ENCODE results near the gene KRT84.
"Not testable (repeated sequence)": the region's sequence is repeated elsewhere in the genome, so short reads cannot be mapped to it uniquely, and the experiment has no call there.

The KRT84 gene

GRCh38 chr12:52417740-52418139, 32.3 kb upstream of the KRT84 start:
- no peak overlapping the region for H3K4me3 ChIP-seq (ENCODE audit: low read depth, low read length)
- no peak for TF ChIP-seq CTCF (IDR thresholded peaks at IDR 0.05; ENCODE audit: low read depth, low read length)

GRCh38 chr12:52416795-52417194, 31.3 kb upstream of the KRT84 start:
- TF ChIP-seq CTCF (IDR thresholded peaks at IDR 0.05; ENCODE audit: low read depth, low read length) = no peak
- H3K4me3 ChIP-seq (ENCODE audit: low read depth, low read length) = no peak overlapping the region

GRCh38 chr12:52415870-52416750, 30.7 kb upstream of the KRT84 start:
- no peak overlapping the region for H3K4me3 ChIP-seq (ENCODE audit: low read depth, low read length)
- no peak for TF ChIP-seq CTCF (IDR thresholded peaks at IDR 0.05; ENCODE audit: low read depth, low read length)

GRCh38 chr12:52414936-52415335, 29.5 kb upstream of the KRT84 start:
- no peak overlapping the region for H3K4me3 ChIP-seq (ENCODE audit: low read depth, low read length)

GRCh38 chr12:52413782-52414345, 28.4 kb upstream of the KRT84 start:
- no peak overlapping the region for H3K4me3 ChIP-seq (ENCODE audit: low read depth, low read length)
- no peak for TF ChIP-seq CTCF (IDR thresholded peaks at IDR 0.05; ENCODE audit: low read depth, low read length)

More at GRCh38 chr12:52414936-52415335, 29.5 kb upstream of the KRT84 start:
- TF ChIP-seq CTCF (IDR thresholded peaks at IDR 0.05; ENCODE audit: low read depth, low read length) = no peak

GRCh38 chr12:52413202-52413601, 27.8 kb upstream of the KRT84 start:
- no peak overlapping the region for H3K4me3 ChIP-seq (ENCODE audit: low read depth, low read length)
- no peak for TF ChIP-seq CTCF (IDR thresholded peaks at IDR 0.05; ENCODE audit: low read depth, low read length)

GRCh38 chr12:52411815-52412214, 26.4 kb upstream of the KRT84 start:
- H3K4me3 ChIP-seq (ENCODE audit: low read depth, low read length) = no peak overlapping the region
- no peak for TF ChIP-seq CTCF (IDR thresholded peaks at IDR 0.05; ENCODE audit: low read depth, low read length)

GRCh38 chr12:52410589-52411248, 25.3 kb upstream of the KRT84 start:
- H3K4me3 ChIP-seq (ENCODE audit: low read depth, low read length) = not testable (repeated sequence)
